HepG2 (cell line): Measurements from ENCODE around the gene LHX5. TPM values are rescaled to one million over a fixed set of nuclear protein-coding genes. Genes with fewer than 3 reads are reported as not detected.
A peak's percentile ranks its signal among the peaks of the same experiment; 100 is the strongest.

Experiments used
- BORCS8-MEF2B ChIP-seq: sonication (generic); formaldehyde crosslinking; IDR thresholded peaks from 2 replicates; pipeline ENCODE4 v1.8.0; 2022; ENCODE audit warnings: mild to moderate bottlenecking, missing genetic modification reagents
- CBX2 ChIP-seq, 2 experiments: fragments of 200-600 bp in 1 of 2; sonication (generic); formaldehyde crosslinking in 1 of 2; IDR thresholded peaks; 2 replicates each; pipeline versions ENCODE4 v1.7.0 to v1.8.1; 2018 to 2022; ENCODE audit warnings: low read depth in 2 of 2, low read length in 1 of 2, mild to moderate bottlenecking in 1 of 2, missing genetic modification reagents in 1 of 2
- FOXK1 ChIP-seq: sonication (generic); formaldehyde crosslinking; IDR thresholded peaks from 2 replicates; pipeline ENCODE4 v1.4.0; 2020; ENCODE audit warnings: low read depth, missing genetic modification reagents, borderline replicate concordance
- SETDB1 ChIP-seq: sonication (generic); formaldehyde crosslinking; IDR thresholded peaks from 2 replicates; pipeline ENCODE4 v1.5.1; 2020; ENCODE audit warnings: missing genetic modification reagents, mild to moderate bottlenecking, borderline replicate concordance
- THYN1 ChIP-seq: sonication (generic); formaldehyde crosslinking; IDR thresholded peaks from 2 replicates; pipeline ENCODE4 v1.8.1; 2023; ENCODE audit warnings: low read depth, mild to moderate bottlenecking, moderate library complexity, missing genetic modification reagents, borderline replicate concordance
- ZBTB7B ChIP-seq: sonication (generic); formaldehyde crosslinking; IDR thresholded peaks from 2 replicates; pipeline ENCODE4 v1.4.0; 2020; ENCODE audit warnings: missing genetic modification reagents
- ZNF296 ChIP-seq: sonication (generic); formaldehyde crosslinking; conservative IDR thresholded peaks from 2 replicates; pipeline ENCODE4 v1.5.0; 2020; ENCODE audit warnings: mild to moderate bottlenecking, missing genetic modification reagents
- ZNF549 ChIP-seq: sonication (generic); formaldehyde crosslinking; IDR thresholded peaks from 2 replicates; pipeline ENCODE4 v1.5.0; 2020; ENCODE audit warnings: missing genetic modification reagents
- ZSCAN30 ChIP-seq: sonication (generic); formaldehyde crosslinking; IDR thresholded peaks from 2 replicates; pipeline ENCODE4 v1.5.0; 2020; ENCODE audit warnings: mild to moderate bottlenecking, missing genetic modification reagents
- polyA plus RNA-seq, 8 experiments: library from polyadenylated mRNA; depleted of rRNA in 3 of 8; stranded (reverse) in 7 of 8; unstranded in 1 of 8; fragments of >200 nt; fragmentation: Illumina TruSeq in 4 of 8; extraction: Trizol in 4 of 8; gene quantifications; 2 replicates each; pipeline versions ENCODE4 v1.2.1 to v1.2.3, GENCODE V29; 2011 to 2016; ENCODE audit warnings: low read depth in 4 of 8, missing spikeins in 1 of 8, mixed read lengths in 1 of 8; ENCODE audit not compliant: insufficient read depth in 1 of 8
- total RNA-seq, 5 experiments: library from RNA; depleted of rRNA; stranded (reverse); fragments of >200 nt; fragmentation: Illumina TruSeq; extraction: Trizol; gene quantifications; 2 replicates each; pipeline ENCODE4 v1.2.3, GENCODE V29; 2016; ENCODE audit warnings: low read depth in 1 of 5
- TF ChIP-seq, protein P1 (sequence below): sonication (generic); formaldehyde crosslinking; conservative IDR thresholded peaks from 2 replicates; pipeline ENCODE4 v1.4.0; 2020; ENCODE audit warnings: missing genetic modification reagents
- TF ChIP-seq, protein P2 (sequence below): sonication (generic); formaldehyde crosslinking; IDR thresholded peaks from 2 replicates; pipeline ENCODE4 v1.4.0; 2020; ENCODE audit warnings: missing genetic modification reagents, borderline replicate concordance
- TF ChIP-seq, protein P3 (sequence below): sonication (generic); formaldehyde crosslinking; IDR thresholded peaks from 2 replicates; pipeline ENCODE4 v1.5.0; 2020; ENCODE audit warnings: missing genetic modification reagents
- TF ChIP-seq, protein P4 (sequence below), 2 experiments: sonication (generic) in 1 of 2; formaldehyde crosslinking in 1 of 2; IDR thresholded peaks; 2 replicates each; pipeline versions ENCODE4 v1.6.1 to v1.9.0; 2014 to 2022; ENCODE audit warnings: antibody characterized with exemption in 1 of 2, borderline replicate concordance in 1 of 2, inconsistent platforms in 1 of 2, low read depth in 1 of 2, missing genetic modification reagents in 1 of 2

The LHX5 gene
- total and polyA plus RNA-seq, 2 of the 13 experiments (the other 11 are each of a cell fraction or from before 2014, with no cell fraction given) = not detected

DNA sequence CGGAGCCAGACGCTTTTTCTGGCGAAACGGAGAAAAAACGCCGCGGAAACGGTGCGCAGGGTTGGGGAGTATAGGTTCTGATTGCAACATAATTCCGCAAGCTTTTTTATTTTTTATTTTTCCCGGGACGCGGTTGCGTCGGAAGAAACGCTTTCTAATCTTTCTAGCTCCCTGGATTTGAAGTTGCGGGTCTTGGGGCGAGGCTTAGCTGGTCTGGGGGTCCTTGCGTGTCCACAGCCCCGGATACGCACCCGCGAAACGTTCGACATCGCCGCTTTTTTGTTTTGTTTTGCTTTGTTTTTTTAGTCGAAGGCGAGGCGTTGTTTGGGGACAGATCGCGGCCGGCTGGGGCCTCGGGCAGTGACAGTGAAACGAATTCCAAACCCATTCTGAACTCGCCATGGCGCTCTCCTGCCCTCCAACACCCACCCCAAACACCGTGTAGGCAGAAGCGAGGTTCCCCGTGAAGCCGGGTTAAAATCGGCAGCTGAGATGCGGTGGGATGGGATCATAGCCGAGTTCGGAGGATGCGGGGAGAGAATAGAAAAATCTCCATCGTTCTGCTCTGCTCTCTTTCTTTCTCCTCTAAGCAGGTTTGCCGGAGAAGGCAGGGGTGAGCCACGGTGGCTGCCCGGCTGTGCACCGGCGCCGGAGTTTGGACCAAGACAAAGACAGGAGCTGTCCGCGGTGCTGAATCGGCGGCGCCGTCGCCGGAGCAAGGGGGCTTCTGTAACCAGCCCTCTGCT is 8.1 kb upstream of the LHX5 start (continued):
- TF ChIP-seq THYN1 = no peak
- TF ChIP-seq, protein P1, sequence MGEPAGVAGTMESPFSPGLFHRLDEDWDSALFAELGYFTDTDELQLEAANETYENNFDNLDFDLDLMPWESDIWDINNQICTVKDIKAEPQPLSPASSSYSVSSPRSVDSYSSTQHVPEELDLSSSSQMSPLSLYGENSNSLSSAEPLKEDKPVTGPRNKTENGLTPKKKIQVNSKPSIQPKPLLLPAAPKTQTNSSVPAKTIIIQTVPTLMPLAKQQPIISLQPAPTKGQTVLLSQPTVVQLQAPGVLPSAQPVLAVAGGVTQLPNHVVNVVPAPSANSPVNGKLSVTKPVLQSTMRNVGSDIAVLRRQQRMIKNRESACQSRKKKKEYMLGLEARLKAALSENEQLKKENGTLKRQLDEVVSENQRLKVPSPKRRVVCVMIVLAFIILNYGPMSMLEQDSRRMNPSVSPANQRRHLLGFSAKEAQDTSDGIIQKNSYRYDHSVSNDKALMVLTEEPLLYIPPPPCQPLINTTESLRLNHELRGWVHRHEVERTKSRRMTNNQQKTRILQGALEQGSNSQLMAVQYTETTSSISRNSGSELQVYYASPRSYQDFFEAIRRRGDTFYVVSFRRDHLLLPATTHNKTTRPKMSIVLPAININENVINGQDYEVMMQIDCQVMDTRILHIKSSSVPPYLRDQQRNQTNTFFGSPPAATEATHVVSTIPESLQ (CRISPR knock-in tag) = 0 out of 2 replicates have a peak, but pooled peaks have one; percentile 68
- TF ChIP-seq BORCS8-MEF2B = peak; percentile 65; the same call in 1 of the 2 replicates
- 0 out of 2 replicates have a peak, but pooled peaks have one; percentile 43 for TF ChIP-seq ZSCAN30 (CRISPR knock-in tag)
- 0 out of 2 replicates have a peak, but pooled peaks have one; percentile 31 for TF ChIP-seq ZBTB7B (CRISPR knock-in tag)
- TF ChIP-seq ZNF549 = peak; percentile 97
- TF ChIP-seq ZNF296 (CRISPR knock-in tag) = no peak
- peak; percentile 54; the same call in 1 of the 2 replicates for TF ChIP-seq FOXK1
- TF ChIP-seq, protein P2, sequence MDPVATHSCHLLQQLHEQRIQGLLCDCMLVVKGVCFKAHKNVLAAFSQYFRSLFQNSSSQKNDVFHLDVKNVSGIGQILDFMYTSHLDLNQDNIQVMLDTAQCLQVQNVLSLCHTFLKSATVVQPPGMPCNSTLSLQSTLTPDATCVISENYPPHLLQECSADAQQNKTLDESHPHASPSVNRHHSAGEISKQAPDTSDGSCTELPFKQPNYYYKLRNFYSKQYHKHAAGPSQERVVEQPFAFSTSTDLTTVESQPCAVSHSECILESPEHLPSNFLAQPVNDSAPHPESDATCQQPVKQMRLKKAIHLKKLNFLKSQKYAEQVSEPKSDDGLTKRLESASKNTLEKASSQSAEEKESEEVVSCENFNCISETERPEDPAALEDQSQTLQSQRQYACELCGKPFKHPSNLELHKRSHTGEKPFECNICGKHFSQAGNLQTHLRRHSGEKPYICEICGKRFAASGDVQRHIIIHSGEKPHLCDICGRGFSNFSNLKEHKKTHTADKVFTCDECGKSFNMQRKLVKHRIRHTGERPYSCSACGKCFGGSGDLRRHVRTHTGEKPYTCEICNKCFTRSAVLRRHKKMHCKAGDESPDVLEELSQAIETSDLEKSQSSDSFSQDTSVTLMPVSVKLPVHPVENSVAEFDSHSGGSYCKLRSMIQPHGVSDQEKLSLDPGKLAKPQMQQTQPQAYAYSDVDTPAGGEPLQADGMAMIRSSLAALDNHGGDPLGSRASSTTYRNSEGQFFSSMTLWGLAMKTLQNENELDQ (CRISPR knock-in tag) = peak; percentile 91; the same call in 1 of the 2 replicates
- TF ChIP-seq SETDB1 (CRISPR knock-in tag) = no peak
- no peak for TF ChIP-seq CBX2 (IDR thresholded peaks at IDR 0.05; ENCODE audit: low read depth, low read length)
- no peak for TF ChIP-seq CBX2 (CRISPR knock-in tag; IDR thresholded peaks at IDR 0.05; ENCODE audit: low read depth)
- TF ChIP-seq, protein P3, sequence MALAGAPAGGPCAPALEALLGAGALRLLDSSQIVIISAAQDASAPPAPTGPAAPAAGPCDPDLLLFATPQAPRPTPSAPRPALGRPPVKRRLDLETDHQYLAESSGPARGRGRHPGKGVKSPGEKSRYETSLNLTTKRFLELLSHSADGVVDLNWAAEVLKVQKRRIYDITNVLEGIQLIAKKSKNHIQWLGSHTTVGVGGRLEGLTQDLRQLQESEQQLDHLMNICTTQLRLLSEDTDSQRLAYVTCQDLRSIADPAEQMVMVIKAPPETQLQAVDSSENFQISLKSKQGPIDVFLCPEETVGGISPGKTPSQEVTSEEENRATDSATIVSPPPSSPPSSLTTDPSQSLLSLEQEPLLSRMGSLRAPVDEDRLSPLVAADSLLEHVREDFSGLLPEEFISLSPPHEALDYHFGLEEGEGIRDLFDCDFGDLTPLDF (CRISPR knock-in tag) = peak; percentile 46; the same call in 1 of the 2 replicates
- TF ChIP-seq, protein P4, sequence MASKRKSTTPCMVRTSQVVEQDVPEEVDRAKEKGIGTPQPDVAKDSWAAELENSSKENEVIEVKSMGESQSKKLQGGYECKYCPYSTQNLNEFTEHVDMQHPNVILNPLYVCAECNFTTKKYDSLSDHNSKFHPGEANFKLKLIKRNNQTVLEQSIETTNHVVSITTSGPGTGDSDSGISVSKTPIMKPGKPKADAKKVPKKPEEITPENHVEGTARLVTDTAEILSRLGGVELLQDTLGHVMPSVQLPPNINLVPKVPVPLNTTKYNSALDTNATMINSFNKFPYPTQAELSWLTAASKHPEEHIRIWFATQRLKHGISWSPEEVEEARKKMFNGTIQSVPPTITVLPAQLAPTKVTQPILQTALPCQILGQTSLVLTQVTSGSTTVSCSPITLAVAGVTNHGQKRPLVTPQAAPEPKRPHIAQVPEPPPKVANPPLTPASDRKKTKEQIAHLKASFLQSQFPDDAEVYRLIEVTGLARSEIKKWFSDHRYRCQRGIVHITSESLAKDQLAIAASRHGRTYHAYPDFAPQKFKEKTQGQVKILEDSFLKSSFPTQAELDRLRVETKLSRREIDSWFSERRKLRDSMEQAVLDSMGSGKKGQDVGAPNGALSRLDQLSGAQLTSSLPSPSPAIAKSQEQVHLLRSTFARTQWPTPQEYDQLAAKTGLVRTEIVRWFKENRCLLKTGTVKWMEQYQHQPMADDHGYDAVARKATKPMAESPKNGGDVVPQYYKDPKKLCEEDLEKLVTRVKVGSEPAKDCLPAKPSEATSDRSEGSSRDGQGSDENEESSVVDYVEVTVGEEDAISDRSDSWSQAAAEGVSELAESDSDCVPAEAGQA (IDR thresholded peaks at IDR 0.05; ENCODE audit: low read depth) = no peak
- TF ChIP-seq, protein P4 (CRISPR knock-in tag; IDR thresholded peaks at IDR 0.05; ENCODE audit: borderline replicate concordance) = 0 out of 2 replicates have a peak, but pooled peaks have one; percentile 56
